HG03469 (cell line): ENCODE results near the gene STXBP4.

Experiments
- ATAC-seq: cut with Tn5 transposase; IDR thresholded peaks from one replicate; pipeline ENCODE4 v1.9.1; 2021; ENCODE audit warnings: mild to moderate bottlenecking, moderate library complexity, moderate number of reproducible peaks; ENCODE audit not compliant: unreplicated experiment

The STXBP4 gene

DNA sequence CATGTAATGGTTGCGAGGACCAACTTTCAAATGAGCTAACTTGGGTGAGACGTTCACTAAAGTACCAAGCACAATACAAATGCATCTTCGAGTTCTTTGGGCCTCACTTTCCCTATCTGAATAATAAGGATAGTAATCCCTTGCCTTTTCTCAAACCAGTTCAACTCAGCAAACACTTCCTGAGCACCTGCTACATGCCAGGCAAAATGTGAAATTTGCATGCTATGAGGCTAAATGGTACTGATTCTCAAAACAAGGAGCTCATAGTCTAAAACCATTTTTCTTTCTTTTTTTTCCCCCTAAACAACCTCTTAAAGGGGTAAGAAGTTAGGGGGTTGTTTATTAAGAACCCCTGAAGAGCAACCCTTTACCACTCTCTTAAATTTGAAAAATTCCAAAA lies 194.8 kb downstream of the STXBP4 start:
- no peak for ATAC-seq

DNA sequence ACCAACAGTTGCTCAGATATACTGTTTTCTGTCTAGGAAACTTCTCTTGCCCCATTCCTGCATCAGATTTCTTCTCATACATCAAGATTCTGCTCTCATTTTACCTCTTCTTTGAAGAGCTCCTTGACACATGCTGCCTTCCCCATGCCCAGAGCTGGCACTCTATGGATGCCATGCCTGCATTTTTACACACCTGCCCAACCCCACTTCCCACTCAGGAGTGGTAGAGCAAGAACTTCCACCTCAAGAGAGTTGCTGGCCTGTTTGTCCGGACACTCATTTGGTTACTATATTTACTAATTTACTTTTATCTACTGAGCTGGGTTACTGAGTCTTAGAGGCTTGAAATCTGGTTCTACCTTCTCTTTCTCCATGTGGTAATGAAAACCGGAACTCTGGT lies 197.9 kb downstream of the STXBP4 start:
- no peak for ATAC-seq

DNA sequence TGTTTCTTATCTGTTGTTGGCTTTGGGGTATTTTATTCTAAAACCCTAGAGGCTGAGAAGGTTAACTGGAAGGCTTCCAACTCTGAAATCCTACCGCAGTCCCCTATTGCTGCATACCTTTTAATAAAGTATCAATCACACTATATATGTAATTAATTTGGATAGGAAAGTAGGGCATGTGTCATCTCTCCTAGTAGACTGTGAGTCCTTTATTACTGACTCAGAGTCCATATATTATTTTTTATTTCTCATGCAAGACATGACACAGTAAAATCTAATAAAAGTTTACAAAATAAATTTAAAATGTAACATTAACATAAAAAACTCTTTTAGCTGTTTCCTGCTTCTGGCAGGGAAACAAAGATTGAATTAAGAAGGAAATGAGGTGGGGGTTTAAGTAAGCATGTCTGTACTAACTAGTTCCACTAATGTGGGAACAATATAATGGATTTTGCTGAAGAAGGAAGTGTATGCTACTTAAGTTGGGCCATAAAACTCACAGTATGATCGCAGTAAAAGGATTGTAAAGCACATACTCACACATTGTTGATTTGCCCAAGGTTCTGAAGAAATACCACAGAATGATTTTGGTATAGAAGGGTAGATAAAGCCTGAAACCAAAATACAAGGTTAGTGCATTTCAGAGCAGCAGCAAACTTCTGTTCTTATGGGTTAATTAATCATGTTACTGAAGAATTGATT lies 198.6 kb downstream of the STXBP4 start:
- ATAC-seq = no peak

DNA sequence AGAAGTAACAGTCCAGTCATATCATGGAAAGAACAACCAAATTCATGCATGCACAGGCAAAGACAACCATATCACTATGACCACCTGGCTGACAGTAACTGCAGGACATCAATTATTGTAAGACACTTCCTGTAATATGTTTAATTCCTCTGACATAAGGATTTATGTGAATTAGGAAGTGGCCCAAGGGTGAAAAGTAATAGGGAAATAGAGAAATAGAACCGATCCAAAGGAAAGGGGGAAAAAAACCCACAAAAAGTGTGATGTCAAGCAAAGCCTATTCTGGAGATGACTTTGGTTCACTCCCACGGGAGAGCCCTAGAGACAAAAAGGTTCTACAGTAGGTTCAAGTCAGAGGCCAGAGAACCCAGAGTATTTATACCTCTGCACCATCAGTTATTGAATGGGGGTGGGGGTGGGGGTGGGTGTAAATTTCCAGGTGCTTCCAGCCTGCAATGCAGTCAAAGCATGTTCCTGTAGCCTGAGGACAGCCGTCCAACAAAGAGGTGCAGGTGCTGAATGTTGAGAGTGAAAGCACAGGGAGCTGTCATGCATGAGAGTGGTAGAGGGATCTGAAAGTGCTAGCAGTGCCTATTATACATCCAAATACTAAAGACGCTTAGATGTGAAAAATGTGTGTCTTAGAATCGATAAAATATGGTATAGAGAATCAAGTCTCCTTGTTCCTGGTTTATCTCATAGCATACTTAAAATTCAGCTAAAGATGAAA lies 200.6 kb downstream of the STXBP4 start:
- peak; percentile 91 for ATAC-seq

DNA sequence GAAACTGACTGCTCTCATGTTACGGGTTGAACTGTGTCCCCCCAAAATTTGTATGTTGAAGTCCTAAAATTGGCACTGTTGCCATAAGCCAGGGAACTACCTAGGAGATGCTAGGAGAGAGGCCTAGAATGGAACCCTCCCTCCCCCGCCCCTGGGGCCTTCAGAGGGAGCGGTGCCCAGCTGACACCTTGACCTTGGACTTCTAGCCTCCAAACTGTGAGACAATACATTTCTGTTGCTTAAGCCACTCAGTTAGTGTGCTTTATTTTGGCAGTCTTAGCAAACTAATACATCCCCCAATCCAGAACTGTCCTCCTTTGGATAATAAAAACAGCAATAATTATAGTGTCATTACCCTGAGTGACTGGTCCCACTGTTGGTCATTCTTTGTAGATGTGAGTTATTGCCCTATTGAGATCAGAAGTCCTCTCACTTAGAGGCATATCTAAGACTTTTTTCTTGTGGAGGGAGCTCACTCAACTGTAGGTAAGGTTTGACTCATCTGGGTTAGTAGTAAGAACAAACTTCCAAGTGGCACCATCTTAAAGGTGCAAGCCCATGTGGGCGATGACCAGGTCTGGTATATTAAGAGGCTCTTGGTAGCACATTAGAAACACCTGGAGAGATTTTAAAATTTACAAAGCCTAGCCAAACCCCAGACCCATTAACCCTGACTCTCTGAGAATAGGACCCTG lies 203.2 kb downstream of the STXBP4 start:
- ATAC-seq = no peak

DNA sequence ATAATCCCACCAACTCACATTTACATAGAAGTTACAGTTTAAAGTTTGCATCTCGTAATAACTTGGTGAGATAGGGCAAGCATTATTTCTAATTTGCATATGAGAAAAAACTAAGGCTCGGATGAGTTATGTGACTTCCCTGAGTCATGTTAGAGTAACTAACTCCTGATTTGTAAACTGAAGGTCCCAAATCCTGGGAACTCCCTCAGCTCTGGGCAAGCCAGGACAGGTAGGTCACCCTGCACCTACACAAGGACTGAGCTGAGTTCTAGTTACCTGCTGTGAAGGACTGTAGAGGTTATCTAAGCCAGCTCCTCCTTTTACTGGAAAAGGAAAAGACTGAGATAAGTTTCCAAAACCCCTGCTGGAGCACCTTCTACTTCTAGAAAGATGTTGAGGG lies 204.0 kb downstream of the STXBP4 start:
- no peak for ATAC-seq

DNA sequence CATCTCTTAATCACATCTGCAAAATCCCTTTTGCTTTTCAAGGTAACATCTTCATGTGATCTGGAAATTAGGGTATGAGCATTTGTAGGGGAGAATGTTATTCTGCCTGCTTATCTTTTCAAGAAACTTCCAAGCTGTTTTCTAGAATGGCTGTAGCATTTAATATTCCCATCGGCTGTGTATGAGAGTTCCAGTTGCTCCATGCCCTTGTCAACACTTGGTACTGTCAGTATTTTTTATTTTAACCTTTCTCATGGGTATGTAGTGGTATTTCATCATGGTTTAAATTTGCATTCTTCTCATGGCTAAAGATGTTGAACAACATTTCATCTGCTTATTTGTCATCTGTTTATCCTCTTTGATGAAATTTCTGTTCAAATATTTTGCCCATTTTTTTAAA lies 205.6 kb downstream of the STXBP4 start:
- no peak for ATAC-seq

DNA sequence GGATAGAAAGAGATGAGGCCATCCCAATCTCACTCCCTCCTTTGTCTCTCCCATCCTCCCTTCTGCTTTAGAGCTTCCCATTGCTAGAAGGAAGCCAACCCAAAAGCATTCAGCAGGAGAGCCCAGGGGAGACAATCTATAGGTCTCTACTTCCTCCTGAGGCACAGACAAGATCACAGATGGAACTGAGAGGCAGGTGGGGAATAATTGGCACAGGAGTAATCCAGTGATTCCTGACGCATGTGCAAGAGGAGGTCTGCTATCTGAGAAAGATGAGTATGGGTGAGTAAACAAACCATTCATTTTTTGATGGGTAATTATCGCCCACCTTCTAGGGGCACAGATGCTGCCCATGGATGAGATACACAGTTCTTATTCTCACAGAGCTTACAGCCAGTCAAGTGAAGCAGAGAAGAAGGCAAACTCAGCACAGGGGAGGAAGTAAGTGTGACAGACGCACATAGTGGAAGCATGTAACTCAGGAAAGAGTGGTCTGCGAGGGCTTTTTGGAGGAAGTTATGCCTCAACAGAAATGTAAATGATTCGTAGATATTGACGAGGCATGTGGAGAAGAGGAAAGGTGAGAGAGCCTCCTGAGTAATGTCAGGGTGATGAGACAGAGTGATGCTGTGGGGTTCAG lies 207.3 kb downstream of the STXBP4 start:
- peak; percentile 43 for ATAC-seq

DNA sequence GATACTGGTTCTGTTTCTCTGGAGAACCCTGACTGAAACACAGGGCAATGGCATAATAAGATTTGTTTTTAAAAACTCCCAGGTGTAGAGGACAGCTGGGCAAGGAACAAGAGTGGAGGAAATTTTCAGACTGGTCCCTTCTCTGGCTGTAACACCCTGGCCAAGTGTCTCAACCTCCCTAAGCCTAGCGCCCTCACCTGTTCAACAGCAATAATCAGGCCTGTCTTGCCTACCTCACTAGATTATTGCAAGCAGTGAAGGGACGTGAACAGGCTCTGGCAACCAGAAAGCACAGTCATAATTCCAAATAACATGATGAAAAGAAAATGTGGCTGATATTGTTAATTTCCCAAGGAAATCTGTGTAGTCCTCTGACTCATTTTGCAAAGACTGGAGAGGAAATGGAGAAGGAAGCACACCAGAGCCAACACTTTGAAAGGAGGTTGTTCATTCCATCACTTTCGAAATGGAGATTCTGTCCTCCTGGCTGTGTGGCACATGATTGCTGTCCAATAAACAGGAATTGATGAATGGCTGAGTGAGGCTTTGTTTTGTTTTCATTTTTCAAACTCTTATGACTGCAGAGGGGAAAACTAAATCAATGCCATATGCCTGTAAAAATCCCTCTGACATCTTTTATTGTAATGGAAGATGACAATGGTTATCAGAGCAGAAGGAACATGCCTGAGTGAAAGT lies 208.7 kb downstream of the STXBP4 start:
- no peak for ATAC-seq

DNA sequence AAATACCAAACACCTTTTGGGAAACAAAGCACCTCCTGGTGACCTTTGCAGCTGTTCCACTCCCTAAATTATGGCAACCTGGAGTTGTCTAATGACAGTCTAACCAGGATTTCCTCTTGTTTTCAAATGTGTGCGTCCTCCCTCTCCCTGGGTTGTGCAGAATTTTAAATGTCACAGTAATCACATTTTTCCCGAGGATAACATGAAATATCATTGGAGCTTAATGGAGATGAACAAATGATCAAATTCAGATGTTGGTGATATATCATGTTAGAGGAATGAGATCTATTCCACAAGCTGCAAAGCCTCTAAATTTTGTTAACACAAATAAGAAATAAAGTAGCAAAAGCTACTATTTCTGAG lies 209.3 kb downstream of the STXBP4 start:
- no peak for ATAC-seq

DNA sequence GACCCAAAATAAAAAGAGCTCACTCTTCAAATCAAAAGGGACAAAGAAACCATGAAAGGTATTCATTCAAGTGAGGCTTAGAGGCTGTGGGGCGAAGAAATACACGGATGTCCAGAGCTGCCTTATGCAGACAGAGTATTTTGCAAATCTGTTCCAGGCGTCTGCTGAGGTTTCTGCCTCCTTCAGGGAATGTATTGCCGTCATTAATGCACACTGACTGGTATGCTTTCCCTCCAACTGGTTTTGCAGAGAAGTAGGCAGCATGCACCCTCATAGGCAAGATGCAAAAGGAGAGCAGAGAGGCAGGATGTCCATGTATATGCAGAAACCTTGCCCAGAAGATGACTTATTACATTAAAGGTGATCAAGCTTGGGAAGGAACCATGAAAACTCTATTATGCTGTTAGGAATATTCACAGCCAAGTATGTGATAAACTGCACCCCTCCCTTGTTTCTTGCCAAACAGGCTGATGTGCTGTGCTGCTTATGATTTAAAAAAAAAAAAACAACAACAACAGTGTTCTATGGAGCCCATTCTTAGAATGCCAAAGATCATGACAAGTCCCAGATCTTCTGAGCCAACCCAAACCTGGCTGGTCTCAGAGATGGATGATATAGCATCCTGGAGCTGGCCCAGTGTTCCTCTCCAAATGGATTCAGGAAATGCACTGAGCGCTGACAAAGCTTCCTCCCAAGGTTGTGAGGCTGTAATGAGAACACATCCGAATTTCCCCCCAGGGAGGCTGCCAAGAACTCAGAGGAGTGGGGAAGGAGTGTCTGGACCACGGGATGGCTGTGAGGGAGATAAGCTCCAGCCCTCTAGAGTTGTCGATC lies 218.6 kb downstream of the STXBP4 start:
- ATAC-seq = no peak

DNA sequence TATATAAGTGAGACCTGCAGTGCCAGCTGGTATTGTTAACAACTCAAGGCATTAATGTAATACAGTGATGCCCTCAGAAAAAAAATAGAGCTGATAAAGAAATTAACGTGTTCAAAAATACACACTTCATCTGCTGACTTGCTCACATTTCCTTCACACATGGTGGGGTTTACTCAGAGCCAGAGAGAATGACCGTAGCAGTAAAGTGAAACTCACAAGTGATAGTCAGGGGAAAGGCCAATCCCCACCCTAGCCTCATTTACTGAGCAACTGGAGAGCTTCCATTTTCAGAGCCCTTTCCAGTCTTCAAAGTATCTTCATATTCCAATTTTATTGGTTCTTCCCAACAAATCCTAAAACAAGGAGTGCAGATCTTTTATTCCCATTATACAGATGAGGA lies 222.2 kb downstream of the STXBP4 start:
- no peak for ATAC-seq

DNA sequence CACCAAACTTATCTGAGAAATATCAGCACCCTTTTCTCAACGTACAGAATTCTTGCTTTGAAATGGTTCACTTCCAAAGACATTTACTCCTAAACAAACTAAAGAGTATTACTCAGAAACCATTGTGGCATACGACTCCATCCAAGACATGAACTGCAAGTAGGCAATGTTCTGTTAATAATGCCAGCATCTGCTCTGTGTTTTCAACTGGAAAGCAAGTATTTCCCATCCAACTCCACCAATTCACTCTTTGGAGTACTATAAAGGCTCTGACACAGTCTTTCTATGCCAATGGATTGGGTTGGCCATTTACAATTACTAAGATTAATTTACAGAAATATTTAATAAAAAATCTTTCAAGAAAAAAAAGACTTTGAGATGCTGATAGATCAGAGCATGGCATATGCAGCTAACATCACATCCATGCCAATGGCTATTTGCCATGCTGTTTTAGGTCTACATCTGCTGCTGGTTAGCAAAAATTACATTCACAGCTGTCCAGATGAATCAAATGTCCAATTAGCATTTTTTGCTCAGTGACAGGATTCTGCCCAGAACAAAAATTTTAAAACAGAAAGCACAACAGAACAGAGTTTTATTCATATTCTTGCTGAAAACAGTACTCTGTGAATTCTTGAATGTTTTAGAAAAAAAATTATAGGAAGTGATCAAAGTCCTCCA lies 230.3 kb downstream of the STXBP4 start:
- ATAC-seq = no peak

DNA sequence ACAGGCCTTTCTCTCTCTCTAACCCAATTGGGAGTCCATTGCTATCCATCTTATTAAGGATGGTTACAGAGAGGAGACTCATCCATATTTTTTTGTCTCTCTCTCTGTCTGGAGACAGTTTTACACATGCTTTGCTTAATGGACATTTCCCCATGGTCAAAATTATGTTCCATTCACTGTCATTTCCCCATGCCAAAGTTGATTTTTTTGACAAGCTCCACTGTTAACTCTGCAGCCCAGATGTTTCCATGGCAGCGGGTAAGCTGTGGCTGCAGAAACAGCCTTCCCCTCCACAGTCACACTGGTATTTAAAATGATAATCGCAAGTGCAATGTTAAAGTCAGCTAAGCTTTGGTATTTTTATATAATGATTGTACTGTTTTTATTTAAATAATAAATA lies 232.3 kb downstream of the STXBP4 start:
- no peak for ATAC-seq

DNA sequence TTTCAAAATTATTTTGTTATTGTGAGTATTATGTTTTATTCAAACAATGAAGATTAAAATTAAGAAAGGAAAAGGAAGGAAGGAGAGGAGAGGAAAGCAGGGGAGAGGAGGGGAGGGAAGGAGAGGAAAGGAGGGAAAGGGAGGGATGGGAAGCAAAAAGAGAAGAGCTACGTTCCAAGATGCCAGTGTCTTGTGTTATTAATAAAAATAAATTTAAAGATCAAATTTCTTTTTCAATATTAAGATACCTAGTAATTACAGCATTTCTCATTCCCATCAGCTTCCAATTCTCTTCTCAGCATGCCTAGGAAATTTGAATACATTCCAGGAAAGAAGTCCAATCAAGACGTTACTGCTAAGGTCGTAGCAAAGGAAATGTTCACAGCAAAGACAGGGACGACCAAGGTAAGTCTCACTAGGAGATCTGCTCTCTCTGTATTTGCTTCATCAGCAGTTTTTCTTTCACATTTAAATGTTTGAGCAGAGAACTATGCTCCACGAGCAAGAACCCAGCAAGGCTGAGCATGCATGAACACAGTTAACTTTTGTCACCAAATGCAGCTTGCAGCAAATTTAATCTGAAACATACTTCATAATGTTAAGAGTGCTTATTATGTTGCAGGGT lies 232.9 kb downstream of the STXBP4 start:
- ATAC-seq = no peak

DNA sequence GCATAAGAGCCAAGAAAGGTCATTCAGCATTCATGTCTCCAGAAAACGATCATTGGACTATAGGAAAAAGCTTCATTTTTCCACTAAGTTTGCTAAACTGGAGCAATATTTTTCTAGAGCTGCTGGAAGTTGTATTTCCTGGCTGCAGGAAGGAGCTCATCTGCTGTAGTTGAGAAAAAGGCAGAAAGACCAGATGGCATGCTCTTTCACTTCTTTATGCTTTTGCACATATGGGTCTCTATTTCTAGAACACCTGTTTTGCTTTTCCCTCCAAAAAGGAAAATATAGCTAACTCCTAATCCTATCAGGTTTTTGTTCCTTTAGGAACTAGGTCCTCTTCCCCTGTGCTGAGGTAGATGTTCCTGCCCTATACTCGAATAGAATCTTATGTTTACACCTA lies 234.3 kb downstream of the STXBP4 start:
- no peak for ATAC-seq

DNA sequence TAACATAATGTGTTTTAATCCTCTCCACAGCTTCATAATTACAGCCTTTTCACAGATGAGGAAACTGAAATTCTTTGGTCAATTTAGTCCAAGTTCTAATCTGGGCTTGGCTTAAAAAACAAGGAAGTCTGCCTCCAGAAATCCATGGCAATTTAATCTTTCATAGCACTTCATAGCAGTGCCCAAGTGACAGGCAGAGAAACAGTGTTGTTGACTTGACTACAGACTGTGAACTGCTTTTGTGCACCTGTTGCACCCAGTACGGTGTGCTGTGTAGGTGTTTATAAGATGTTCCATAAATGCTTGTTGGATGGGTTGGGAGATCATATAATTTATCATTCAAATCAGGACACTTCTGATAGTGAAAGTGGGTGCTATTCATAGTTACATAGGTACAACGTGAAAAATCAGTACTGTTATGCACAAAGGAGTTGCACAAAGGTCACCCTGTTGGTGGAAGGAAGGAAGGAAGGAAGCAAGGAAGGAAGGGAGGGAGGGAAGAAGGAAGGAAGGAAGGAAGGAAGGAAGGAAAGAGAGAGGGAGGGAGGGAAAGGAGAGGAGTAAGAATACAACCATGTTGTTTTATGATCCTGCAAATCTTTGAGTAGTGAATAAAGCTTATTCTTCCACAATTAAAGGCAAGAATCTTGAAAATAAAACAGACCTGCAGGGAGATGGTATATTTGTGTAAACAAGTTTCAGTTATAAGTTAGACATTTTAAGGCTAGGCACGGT lies 239.7 kb downstream of the STXBP4 start:
- ATAC-seq = no peak

DNA sequence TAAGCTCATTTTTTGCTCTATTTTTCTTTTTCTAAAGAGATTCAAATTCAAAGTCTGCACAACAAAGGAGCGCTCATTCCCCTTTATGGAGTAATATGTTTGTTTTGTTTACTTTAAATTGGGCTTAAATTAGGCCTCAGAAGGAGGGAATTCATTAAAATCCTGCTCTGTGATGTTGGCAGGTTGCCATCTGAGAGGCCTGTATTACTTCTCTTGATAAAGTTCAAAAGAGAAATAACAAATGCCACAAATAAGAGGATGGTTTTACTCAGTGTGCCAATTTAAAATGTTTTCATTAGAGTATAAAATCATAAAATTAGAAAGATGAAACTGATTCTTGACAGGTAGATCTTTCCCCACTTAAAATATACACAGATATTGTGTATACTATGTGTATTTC lies 241.7 kb downstream of the STXBP4 start:
- no peak for ATAC-seq
